GM19240 (cell line): ENCODE data around the gene OR4D1.

Source experiments
- DNase-seq: peaks from one replicate; pipeline ENCODE4 v3.0.0; 2011; ENCODE audit warnings: low spot score; ENCODE audit not compliant: insufficient read length

Gene OR4D1

GRCh38 chr17:58153671-58154070 lies 5.5 kb downstream of the OR4D1 start:
- no peak for DNase-seq

DNA sequence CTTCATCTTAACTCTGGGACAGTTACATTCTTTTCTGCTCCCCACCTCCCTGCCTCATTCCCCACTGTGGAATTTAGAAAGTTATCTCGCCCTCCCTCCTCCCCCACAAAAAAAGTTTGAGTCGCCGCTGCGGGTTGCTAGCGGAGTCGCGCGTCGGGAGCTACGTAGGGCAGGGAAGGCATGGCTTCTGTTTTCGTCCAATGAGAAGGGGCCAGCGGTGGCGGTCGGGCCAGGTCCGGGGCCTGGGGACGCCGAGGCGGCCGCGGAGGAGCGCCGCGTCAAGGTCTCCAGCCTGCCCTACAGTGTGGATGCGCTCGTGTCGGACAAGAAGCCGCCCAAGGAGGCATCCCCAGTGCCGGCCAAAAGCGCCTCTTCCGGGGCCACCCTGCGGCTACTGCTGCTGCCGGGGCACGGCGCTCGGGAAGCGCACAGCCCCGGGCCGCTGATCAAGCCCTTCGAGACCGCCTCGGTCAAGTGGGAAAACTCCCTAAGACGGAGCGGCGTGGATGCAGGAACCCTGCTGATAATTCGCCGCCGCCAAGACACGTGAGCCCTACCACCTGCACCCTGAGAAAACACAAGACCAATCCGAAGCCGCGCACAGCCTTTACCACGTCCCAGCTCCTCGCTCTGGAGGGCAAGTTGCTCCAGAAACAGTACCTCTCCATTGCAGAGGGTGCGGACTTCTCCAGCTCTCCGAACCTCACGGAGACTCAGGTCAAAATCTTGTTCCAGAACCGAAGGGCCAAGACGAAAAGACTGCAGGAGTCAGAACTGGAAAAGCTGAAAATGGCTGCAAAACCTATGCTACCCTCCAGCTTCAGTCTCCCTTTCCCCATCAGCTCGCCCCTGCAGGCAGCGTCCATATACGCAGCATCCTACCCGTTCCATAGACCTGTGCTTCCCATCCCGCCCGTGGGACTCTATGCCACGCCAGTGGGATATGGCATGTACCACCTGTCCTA lies 8.9 kb downstream of the OR4D1 start:
- no peak for DNase-seq

GRCh38 chr17:58158181-58158580 lies 10.0 kb downstream of the OR4D1 start:
- no peak for DNase-seq

DNA sequence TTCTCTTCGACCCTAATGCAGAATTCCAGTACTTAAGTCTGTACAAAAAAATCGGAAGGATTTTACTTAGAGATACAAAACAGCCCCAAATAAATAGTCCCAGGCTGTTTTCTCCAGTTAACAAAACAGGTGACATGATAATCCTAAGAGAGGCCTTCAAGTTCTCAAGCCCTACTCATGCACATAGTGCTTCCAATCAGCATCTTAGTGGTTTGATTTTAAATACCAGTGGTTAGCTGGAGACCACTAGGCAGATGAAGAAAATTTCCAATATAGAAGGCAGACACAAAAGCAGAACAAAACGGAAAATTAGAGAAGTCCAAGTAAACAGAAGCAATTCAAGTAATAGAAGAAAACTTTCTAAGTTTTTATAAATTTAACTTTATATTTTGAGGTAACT lies 13.4 kb downstream of the OR4D1 start:
- DNase-seq, result no peak

DNA sequence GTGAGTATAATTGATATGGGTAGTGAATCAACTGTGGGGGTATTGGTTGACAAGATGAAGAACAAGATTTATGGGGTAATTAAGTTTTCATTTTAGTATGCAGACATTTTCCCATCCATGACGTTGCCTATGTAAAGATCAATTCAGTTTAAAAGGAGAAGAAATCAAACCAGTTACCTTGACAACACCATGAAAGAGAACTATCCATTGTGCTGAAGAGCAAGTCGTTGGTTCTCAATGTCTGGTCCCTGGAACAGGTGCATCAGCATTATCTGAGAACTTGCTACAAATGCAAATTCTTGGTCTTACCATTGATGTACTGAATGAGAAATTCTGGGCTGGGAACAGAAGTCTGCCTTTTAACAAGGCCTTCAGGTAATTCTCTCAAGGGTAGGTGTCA lies 17.8 kb downstream of the OR4D1 start:
- no peak for DNase-seq

DNA sequence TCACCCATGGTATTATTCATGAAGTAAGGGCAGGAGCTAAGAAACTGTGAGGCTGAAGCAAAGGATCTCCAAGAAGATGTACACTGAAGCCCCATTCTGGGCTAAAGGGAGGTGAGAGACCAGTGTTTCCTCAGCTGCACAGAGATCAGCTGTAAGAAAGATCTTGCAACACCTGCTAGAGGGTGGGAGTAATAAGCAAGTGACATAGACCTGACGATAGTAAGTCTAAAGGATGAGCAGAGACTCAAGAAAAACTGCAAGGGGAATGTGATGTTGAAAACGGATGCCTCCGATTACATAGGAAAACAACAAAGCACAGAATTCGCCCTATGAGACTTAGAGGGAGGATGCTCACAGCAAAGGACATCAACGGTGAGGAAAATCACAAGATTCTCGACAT lies 18.5 kb downstream of the OR4D1 start, which contains the start of gene OR4D2:
Gene OR4D2 (plus strand): TSS at position 301 of the 400 bp plus-strand sequence. CDS start 2,674 bp downstream, outside the sequence.
- no peak for DNase-seq

- DNase-seq, result no peak
These were observed 22.4 kb downstream of the OR4D1 start for GRCh38 chr17:58170622-58171021.

- DNase-seq, result no peak
These were observed 24.3 kb downstream of the OR4D1 start for GRCh38 chr17:58172369-58173071.

DNA sequence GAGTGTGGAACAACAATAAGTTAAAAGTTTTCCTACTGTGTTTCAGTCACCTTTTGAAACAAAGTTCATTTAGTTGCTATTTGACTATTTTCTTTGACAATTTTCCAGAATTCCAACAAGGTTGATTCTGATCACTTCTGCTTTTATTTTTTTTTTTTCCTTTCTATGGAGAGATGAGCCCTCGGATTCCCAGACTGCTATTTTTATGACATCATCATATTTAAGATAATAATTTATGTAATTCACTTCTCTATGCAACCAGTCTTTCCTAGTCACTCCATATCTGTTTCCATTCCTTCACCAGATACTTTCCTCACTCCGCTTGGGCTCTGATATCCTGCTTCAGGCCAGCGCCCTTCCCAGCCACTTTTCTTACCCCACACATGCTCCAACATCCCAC lies 26.7 kb downstream of the OR4D1 start:
- no peak for DNase-seq

GRCh38 chr17:58176200-58176599 lies 28.0 kb downstream of the OR4D1 start:
- DNase-seq, result no peak

DNA sequence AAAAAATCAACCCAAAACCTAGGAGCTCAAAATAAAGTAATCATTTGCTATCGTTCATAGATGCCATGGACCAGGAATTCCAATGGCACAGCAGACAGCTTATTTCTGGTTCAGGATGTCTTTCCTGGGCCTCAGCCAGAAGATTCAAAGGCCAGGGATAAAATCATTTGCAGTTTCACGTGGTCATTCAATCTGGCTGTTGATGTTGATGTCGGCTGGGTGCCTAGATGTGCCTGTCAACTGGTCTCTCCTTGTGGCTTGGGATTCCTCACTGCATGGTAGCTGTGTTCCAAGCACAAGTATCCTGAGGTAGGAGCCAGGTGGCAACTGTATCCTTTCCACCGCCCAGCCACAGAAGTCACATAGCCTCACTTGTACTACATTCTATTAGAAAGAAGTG lies 33.6 kb downstream of the OR4D1 start:
- no peak for DNase-seq

GRCh38 chr17:58183514-58183913 lies 35.3 kb downstream of the OR4D1 start:
- DNase-seq, result no peak

DNA sequence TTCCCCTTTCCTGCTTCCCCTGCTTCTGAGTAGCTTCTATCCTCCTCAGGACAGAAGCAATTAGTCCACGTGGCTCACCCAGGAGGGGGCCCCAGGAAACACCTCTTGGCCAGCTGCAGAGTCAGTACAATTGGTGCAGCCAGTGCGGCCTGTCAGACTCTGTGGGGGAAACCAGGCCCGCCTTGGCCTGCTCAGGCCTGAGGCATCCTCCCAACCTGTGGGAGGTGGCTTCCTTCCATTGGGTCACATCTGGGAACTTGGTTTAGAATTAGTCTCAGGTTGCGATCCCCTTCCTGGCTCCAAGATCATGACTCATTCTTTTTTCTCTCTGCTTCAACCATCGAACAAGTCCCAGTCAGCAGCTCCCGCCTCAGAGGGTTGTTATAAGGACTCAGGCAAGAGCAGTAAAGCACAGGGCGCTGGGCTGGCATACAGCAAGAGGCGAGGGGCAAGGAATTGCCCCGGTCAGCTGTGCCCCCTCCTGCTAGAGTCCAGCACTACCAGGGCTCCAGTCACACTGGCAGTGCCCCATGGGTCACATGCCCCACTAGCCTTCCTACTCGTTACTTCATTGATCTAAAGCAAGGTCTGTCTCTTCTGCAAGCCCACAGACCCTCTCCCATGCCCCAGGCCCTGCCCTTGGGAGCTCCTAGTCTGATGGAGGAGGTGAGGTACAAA lies 36.3 kb downstream of the OR4D1 start:
- no peak for DNase-seq

DNA sequence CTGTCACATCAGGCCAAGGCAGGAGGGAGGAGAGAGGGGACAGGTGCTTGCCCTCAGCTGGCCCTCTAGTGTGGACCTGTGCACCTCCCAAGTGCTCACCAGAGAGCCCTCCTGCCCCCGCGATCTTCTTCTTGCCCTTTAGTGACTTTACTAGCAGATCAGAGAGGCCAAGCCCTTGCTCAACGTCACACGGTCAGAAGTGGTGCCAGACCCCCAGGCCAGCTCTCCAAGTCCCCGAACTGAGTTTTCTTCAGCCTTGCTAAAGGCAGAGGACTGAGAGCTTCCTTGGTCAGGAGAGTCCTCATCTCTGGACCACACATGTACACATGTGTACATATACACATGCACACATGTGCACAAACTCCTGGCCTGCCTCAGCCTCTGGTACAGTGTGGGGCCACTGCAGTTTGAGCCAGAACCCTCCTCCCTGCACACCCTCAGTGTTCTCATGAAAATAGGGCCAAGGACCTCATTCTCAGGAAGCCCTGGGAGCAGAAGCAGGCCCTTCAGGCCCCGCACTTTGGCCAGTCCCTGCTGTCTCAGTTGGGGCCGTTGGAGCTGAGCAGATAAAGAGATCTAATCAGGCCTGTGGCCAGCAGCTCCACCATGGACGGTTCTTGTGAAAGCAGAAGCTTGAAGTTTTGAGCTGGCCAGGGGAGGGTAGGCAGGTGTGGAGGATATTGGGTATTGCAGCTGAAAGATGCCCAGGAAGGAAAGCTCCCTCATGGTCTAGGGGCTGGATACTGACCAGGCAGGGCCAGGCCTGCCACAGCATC lies 37.0 kb downstream of the OR4D1 start:
- no peak for DNase-seq

- DNase-seq, result no peak
These were observed 38.4 kb downstream of the OR4D1 start for GRCh38 chr17:58186591-58186990.

DNA sequence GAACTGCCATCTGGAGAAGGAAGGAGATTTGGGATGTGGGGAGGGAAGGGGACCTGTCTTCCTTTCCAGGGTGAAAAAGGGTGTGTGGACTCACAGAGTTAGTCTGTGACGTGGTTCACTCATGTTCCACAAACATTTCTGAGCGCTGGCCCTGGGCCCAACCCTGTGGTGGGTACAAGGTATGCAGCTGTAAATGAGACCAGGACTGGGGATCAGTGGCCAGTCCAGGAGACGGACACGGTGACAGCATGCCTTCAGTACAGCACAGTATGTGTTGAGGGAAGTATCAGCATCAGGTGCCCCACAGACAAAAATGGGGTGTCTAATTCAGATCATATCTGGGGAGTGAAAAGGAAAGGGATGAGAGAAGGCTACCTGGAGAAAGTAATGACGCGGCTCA lies 38.9 kb downstream of the OR4D1 start:
- no peak for DNase-seq

DNA sequence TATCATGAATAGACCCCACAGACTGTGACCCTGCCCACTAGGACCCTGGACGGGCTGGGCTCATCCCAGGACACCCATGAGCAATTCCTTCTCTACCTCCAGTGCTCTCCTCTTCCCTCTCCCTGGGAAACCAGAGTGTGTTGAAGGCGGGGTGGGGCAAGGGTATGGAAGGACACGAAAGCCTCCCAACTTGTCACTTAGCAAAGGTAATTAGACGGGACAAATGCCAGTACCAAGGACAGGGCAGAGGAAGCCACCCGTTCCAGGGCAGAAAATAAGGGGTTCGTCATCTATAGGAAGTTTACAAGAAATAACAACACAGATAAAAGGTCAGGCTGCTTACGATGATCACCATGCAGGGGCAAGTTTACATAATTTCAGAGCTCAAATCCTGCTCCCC lies 39.5 kb downstream of the OR4D1 start:
- DNase-seq, result no peak

DNA sequence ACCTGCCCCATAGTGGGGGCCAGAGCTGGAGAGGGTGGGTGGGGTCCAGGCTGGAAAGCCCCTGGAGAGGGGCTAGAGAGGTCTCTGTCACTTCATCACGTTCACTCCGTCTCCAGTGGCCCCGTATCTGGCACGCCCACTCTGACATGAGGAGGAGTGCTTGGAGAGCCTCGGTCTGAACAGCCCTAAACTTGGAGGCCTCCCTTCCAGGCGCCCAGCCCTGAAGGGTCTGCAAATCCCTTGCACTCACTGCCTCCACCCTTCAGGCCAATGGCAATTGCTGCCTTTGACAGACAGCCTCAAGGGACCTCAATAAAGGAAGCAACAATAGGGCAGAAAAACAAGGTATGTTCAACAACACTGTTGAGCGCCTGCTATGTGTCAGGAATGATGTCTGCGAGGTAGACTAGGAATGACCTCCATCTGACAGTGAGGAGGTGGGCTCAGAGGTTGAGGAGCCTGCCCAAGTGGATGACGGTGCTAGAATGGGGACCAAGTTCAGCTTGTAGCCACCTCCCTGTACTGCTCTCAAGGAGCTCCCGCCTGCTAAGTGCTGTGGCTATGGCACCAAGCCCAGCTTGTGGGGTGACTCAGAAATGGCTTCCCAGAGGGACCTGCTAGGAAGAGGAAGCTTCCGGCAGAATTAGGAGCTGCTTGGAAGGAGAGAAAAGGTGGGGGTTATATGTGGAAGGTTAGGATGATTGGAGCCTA lies 41.4 kb downstream of the OR4D1 start:
- DNase-seq, result no peak

GRCh38 chr17:58191241-58191896 lies 43.2 kb downstream of the OR4D1 start:
- no peak for DNase-seq

DNA sequence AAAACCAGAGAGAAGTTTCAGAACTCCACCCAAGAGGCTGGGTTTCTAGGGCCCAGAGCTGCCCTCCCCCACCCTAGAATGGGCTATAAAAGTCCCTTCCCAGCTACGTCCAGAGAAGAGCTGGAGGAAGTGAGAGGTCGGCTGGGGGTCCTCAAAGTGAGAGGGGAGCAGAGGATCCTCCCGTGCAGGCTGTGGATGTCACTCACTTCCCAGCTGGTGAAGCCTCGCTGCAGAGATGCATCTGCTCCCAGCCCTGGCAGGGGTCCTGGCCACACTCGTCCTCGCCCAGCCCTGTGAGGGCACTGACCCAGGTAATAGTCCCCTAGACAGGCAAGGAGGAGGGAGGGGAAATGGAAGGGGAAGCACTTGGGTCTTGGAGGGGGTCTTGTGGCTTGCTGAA lies 44.4 kb downstream of the OR4D1 start, which contains the start of gene EPX:
Gene EPX (plus strand): TSS at position 115 of the 400 bp plus-strand sequence. CDS start 121 bp downstream, at position 236.
- no peak for DNase-seq
